Activated CD8-positive, alpha-beta T cell treated with anti-CD3 and anti-CD28 coated beads for 36 hours (primary cell): ENCODE data around the gene LRRK1. TPM values are rescaled to one million over a fixed set of nuclear protein-coding genes. Genes with fewer than 3 reads are reported as not detected.

Source experiments
- ATAC-seq: fragments of 200-7000 bp; cut with Tn5 transposase; one replicate; pipeline ENCODE4 v1.10.0; 2021; ENCODE audit warnings: mild to moderate bottlenecking, moderate library complexity
- CTCF ChIA-PET: fragments of 350-600 bp; sonication (Branson Sonifier 250); formaldehyde crosslinking; loops from one replicate; lab custom pipeline; 2021; ENCODE audit warnings: antibody characterized with exemption; lab: Charles Lee
- POLR2A ChIA-PET: fragments of 350-600 bp; sonication (Branson Sonifier 250); formaldehyde crosslinking; loops from one replicate; lab custom pipeline; 2021; ENCODE audit warnings: antibody characterized with exemption; lab: Charles Lee
- DNase-seq: peaks from one replicate; pipeline ENCODE4 v3.0.0-alpha.2; 2020
- H3K27ac Mint-ChIP-seq: one replicate; pipeline ENCODE4 v1.8.0; 2021; ENCODE audit warnings: mild to moderate bottlenecking, mixed read lengths
- H3K27me3 Mint-ChIP-seq: one replicate; pipeline ENCODE4 v1.8.0; 2021; ENCODE audit warnings: mixed read lengths
- H3K36me3 Mint-ChIP-seq: one replicate; pipeline ENCODE4 v1.8.0; 2021; ENCODE audit warnings: low read depth, mixed read lengths
- H3K4me1 Mint-ChIP-seq: one replicate; pipeline ENCODE4 v1.8.0; 2021; ENCODE audit warnings: low read depth, mixed read lengths
- H3K4me3 Mint-ChIP-seq: one replicate; pipeline ENCODE4 v1.8.0; 2021; ENCODE audit warnings: mild to moderate bottlenecking, moderate library complexity, mixed read lengths
- H3K9me3 Mint-ChIP-seq: one replicate; pipeline ENCODE4 v1.8.0; 2021; ENCODE audit warnings: mixed read lengths
- CTCF ChIP-seq: fragments of 200-600 bp; IDR thresholded peaks from one replicate; pipeline ENCODE4 v1.8.0; 2022; ENCODE audit warnings: antibody characterized with exemption, mild to moderate bottlenecking
- intact Hi-C: fragments of 100-400 bp; cut with micrococcal nuclease; formaldehyde crosslinking; loops from one replicate; pipeline ENCODE4 v1.10.0; 2022
- total RNA-seq, 2 experiments: library from RNA; stranded (reverse); gene quantifications; one replicate each; pipeline ENCODE4 v1.2.3, GENCODE V29; 2021

Gene LRRK1
- total RNA-seq, 2 experiments from 2014 or later = 0.50 to 0.83 TPM

GRCh38 chr15:100939791-100940190 is 20.6 kb downstream of the LRRK1 start:
- Mint-ChIP-seq H3K4me1 (no peaks in the 10 kb centered on the region), H3K4me3 (no peak overlapping the region), H3K27me3 (no peaks in the 10 kb centered on the region), H3K27ac (no peak overlapping the region), H3K36me3 (no peaks in the 10 kb centered on the region), H3K9me3 (no peaks in the 10 kb centered on the region)
- ATAC-seq (no peak), DNase-seq (no peak)
- POLR2A ChIA-PET = no interaction called here
- intact Hi-C loops = no loop called here
- no peak for TF ChIP-seq CTCF
- CTCF ChIA-PET = no interaction called here

- ATAC-seq (no peak), DNase-seq (no peak)
- no peaks in the 10 kb centered on the region for H3K4me1 Mint-ChIP-seq
- no peak overlapping the region for H3K27ac Mint-ChIP-seq
- H3K9me3 Mint-ChIP-seq = no peaks in the 10 kb centered on the region
- ChIA-PET CTCF (no interaction called here), POLR2A (no interaction called here)
- intact Hi-C loops = no loop called here
- H3K27me3 Mint-ChIP-seq = no peaks in the 10 kb centered on the region
- H3K36me3 Mint-ChIP-seq = no peaks in the 10 kb centered on the region
- no peak for TF ChIP-seq CTCF
- H3K4me3 Mint-ChIP-seq = no peak overlapping the region
Observed at GRCh38 chr15:100940767-100941379, 21.7 kb downstream of the LRRK1 start.

- no peaks in the 10 kb centered on the region for H3K36me3 Mint-ChIP-seq
- no peaks in the 10 kb centered on the region for H3K9me3 Mint-ChIP-seq
- no peak overlapping the region for H3K27ac Mint-ChIP-seq
- POLR2A ChIA-PET = no interaction called here
- no peak for ATAC-seq
- H3K27me3 Mint-ChIP-seq = no peaks in the 10 kb centered on the region
- TF ChIP-seq CTCF = no peak
- intact Hi-C loops = no loop called here
- no peak for DNase-seq
- CTCF ChIA-PET = no interaction called here
- no peaks in the 10 kb centered on the region for H3K4me1 Mint-ChIP-seq
- H3K4me3 Mint-ChIP-seq = no peak overlapping the region
Observed at GRCh38 chr15:100941536-100941935, 22.4 kb downstream of the LRRK1 start.

DNA sequence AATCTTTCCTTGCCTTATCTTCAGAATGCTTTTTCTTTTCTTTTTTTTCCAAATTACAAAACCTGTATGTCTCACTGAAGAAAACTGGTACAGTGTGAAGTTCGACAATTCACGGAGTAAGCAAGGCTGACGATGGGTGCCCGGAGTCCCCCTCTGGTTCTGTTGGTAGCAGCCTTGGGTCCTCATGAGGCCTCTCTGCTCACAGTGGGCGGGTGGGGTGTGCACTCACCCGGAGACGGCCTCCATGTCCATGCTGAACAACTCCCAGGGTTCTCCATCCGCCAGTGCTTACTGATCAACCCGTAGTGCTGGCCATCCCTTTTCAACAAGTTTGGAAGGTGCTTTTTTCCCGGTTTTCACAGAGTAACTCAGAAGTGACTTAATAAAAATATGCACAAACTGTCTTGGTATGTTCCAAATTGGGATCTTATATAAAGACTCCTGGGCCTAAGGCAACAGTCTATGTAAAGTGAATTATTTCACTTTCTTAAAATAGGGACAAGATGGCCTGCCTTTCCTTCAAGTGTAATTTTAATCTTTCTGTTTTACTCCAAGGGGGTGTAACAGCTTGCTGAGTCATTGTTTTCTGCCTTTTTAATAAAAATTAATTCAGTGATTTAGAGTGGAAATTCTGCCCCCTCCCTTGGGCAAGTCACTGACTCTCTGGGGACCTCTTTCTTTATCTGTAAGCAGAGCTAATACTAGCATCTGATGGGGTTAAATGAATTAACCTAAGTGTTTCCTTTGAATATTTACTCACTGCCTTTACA is 23.7 kb downstream of the LRRK1 start:
- no peak for ATAC-seq
- ChIA-PET POLR2A (interaction anchor here (0.6 kb wide), 1 partner anchor 290 kb away, joined by 3 read pairs; no protein-coding TSS in a partner anchor), CTCF (interaction anchor here (3.0 kb wide), 1 partner anchor 65 kb away, joined by 17 read pairs; no protein-coding TSS in a partner anchor)
- Mint-ChIP-seq H3K4me3 (no peak overlapping the region), H3K4me1 (no peaks in the 10 kb centered on the region), H3K27me3 (peaks cover 3% of the 10 kb centered on the region), H3K36me3 (no peaks in the 10 kb centered on the region), H3K27ac (no peak overlapping the region), H3K9me3 (no peaks in the 10 kb centered on the region)
- TF ChIP-seq CTCF = no peak
- intact Hi-C loops = no loop called here
- no peak for DNase-seq

DNA sequence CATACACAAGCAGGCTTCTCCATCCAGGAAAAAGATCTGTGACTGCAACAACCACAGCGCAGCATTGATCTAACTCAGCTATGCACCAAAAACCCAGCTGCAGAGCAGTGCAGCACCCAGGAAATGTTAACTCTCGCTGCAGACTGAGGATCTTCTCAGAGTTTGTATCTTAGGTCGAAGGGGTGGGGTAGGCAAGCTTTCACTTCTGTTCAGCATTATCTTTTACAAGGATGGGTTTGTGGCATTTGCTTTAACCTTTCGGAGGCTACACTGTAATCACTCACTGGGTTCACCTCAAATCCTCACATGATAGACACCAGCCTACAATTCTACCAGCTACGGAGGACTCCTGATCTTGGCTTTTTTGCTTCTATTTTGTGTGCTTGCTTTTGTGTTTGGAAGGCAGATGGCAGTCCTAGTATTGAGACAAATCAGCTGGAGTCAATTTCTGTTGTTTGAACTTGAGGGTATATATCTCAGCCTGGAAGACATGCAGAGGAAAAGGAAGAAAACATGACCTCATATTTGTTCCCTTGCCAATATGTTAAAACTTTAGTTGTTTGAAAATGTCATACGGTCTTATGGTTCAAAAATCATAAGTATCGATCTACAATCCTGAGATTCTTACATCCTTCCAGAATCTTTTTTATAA is 25.2 kb downstream of the LRRK1 start:
- ATAC-seq = no peak
- Mint-ChIP-seq H3K27ac (no peak overlapping the region), H3K4me3 (no peak overlapping the region), H3K9me3 (no peaks in the 10 kb centered on the region), H3K36me3 (no peaks in the 10 kb centered on the region), H3K27me3 (peaks cover 7% of the 10 kb centered on the region), H3K4me1 (no peaks in the 10 kb centered on the region)
- ChIA-PET POLR2A (no interaction called here), CTCF (interaction anchor here (0.6 to 3.0 kb wide), 3 partner anchors 60 to 981 kb away, joined by 3 to 17 read pairs (median 3); no protein-coding TSS in a partner anchor)
- DNase-seq = no peak
- intact Hi-C loops = no loop called here
- no peak for TF ChIP-seq CTCF
